Muscle layer of colon (tissue), 2 donors: Measurements from ENCODE around the gene XPNPEP2.

Experiments
- H3K27ac ChIP-seq: one replicate; pipeline ENCODE4 v1.7.0; 2013; ENCODE audit warnings: low read depth, mild to moderate bottlenecking, low read length, moderate library complexity
- H3K27me3 ChIP-seq, 2 donors: one replicate each; pipeline ENCODE4 v1.7.0; 2013; ENCODE audit warnings: low read length in 2 of 2, mild to moderate bottlenecking in 2 of 2; ENCODE audit not compliant: insufficient read depth in 2 of 2, control insufficient read depth in 1 of 2
- H3K36me3 ChIP-seq: one replicate; pipeline ENCODE4 v1.7.0; 2013; ENCODE audit warnings: mild to moderate bottlenecking, low read length; ENCODE audit not compliant: insufficient read depth
- H3K4me1 ChIP-seq: one replicate; pipeline ENCODE4 v1.7.0; 2013; ENCODE audit warnings: mild to moderate bottlenecking, low read length; ENCODE audit not compliant: insufficient read depth
- H3K4me3 ChIP-seq, 2 donors: one replicate each; pipeline ENCODE4 v1.7.0; 2013; ENCODE audit warnings: low read length in 2 of 2, low read depth in 1 of 2, mild to moderate bottlenecking in 1 of 2, moderate library complexity in 1 of 2
- H3K9ac ChIP-seq: one replicate; pipeline ENCODE4 v1.7.0; 2013; ENCODE audit warnings: low read length
- H3K9me3 ChIP-seq: one replicate; pipeline ENCODE4 v1.7.0; 2013; ENCODE audit warnings: mild to moderate bottlenecking, low read length
- donor health status: abdominal sarcoma.
- donor health status: Adenocarcinoma of cecum.

The XPNPEP2 gene

DNA sequence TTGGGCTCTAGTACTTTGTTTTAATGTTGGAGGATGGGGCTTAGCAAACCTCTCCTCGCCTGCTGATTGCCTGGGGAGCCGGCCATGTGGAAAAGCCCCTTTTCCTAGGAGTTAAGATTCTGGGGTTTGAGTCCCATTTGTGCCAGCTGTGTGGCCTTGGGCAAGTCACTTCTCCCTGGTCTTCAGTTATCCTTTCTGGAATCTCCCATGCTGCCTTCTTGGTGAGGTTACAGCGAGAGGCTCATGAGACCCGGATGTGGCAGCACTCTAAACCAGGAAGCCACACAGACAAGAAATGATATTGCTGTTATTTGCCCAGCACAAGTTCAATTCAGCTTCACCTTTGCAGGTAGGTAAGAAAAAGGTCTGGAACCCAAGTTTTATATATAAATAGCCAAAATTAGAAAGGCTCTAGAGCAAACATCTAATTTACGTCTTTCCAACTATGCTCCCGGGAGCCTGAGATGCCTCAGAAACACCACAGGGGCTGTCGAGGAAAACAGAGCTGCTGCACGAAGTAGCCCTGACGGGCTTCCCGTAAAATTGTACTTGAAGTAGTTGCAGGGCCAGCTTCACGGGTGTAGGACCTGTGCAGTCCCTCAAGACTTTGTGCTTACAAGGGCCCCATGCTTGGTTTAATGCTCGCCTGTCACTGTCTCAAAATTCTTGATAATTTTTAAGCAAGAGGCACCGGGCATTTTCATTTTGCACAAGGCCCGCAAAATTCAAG lies 32.7 kb downstream of the XPNPEP2 start:
- no peaks in the 10 kb centered on the region for H3K36me3 ChIP-seq
- H3K9ac ChIP-seq = no peak overlapping the region
- no peaks in the 10 kb centered on the region for H3K4me1 ChIP-seq
- H3K27ac ChIP-seq = no peak overlapping the region
- H3K27me3 ChIP-seq = no peaks in the 10 kb centered on the region
- H3K4me3 ChIP-seq = no peak overlapping the region
- no peaks in the 10 kb centered on the region for H3K9me3 ChIP-seq

DNA sequence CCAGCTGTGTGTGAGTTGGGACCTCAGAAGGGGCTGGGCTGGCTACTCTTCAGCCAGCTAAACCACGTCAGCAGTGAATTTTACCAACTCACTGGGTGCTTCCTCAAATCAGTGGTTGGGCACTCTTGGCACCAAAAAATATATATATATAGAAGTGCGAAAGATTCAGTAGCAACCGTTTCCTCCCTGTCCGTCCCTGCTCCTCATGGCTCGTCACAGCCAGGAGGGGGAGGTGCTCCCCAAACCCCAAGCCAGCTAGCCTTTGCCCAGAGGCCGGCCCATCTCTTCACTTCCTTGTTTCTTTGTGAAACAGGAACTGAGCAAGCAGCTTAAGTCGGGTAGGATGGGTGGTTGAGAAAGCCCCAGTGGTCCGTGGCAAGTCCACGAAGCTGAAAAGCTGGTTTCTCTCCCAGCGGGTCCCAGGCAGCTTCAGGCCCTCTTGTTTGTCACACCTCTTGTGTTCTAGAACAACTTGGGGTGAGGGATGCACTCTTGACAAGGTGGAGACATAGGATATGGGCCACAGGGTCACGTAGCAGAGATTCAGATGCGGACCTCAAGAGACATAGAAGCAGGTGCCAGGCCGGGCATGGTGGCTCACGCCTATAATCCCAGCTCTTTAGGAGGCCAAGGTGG lies 34.1 kb downstream of the XPNPEP2 start:
- Histone ChIP-seq H3K9ac (no peak overlapping the region), H3K27ac (no peak overlapping the region), H3K36me3 (no peaks in the 10 kb centered on the region), H3K4me1 (no peaks in the 10 kb centered on the region), H3K4me3 (no peak overlapping the region), H3K9me3 (no peaks in the 10 kb centered on the region), H3K27me3 (no peaks in the 10 kb centered on the region)

DNA sequence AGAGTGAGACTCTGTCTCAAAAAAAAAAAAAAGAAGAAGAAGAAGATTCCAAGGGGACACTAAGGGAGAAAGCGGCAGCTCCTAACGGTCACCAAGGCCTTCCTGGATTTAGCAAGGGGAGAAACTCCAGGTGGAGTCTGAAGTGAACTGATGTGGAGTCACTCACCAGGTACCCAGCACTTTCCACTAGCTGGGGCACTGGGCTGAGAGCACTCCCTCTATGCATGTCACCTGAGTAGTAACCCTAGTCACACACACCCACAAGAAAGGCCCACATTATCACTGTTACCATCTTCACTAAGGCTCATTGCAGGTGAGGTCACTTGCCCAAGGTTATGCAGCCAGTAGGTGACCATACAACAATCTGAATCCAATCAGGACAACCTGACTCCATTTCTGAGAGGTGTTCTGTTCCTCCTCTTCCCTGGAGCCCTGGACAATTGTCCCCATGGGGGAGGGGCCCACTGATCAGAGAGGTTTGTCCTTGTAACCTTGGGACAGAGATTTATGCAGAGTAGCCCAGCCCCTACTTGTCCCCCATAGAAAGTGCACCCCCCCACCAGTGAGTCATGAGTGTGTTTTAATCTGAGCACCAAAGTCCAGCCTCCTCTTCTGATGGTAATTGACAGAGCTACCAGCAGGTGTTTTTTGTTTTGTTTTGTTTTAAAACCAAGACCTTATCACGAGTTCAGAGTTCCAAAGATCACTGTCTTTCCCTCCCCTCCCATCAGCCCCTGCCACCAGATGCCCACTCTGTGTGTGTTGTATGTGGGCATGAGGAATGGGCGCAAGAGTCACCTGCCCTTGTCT lies 35.1 kb downstream of the XPNPEP2 start:
- Histone ChIP-seq H3K4me1 (no peaks in the 10 kb centered on the region), H3K4me3 (no peak overlapping the region), H3K27me3 (no peaks in the 10 kb centered on the region), H3K36me3 (no peaks in the 10 kb centered on the region), H3K27ac (no peak overlapping the region), H3K9me3 (no peaks in the 10 kb centered on the region), H3K9ac (no peak overlapping the region)

DNA sequence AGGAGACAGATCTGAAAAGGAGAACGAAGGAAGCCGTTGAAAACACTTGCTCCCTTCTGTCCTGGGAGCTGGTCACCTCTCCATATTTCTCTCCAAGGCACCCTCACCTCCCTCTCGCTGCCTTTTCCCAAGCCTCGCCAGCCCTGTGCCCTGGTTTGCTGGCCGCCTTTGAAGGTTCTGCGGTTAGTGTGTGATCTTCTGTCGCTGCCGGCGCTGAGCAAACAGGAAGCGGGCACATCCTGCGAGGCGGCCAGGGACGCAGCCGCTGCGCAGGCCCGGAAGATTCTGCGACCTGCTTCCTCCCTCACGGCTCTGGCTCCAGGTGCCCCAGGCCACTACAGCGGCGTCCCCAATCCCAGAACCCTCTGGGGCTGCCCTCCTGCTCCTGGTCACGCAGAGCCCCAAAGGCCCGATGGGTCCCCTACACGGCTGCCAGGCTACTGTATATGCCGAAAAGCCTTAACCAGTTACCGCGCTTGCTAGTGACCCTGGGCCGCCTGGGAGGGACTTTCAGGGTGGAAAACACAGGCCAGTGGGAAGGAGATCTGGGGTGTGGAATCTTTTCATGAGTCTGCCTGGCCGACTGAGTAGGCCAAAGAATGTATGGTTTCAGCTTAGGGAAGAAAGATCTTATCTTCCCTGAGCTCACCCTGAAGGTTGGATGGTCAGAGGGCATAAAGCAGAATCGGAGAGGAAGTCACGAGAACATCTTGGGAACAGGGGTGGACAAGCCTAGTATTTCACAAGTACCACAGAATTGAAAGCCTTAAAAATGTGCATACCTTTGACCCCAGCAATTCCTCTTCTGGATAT lies 38.6 kb downstream of the XPNPEP2 start:
- Histone ChIP-seq H3K9ac (no peak overlapping the region), H3K27ac (no peak overlapping the region), H3K9me3 (no peaks in the 10 kb centered on the region), H3K4me1 (no peaks in the 10 kb centered on the region), H3K36me3 (no peaks in the 10 kb centered on the region), H3K27me3 (no peaks in the 10 kb centered on the region), H3K4me3 (no peak overlapping the region)

DNA sequence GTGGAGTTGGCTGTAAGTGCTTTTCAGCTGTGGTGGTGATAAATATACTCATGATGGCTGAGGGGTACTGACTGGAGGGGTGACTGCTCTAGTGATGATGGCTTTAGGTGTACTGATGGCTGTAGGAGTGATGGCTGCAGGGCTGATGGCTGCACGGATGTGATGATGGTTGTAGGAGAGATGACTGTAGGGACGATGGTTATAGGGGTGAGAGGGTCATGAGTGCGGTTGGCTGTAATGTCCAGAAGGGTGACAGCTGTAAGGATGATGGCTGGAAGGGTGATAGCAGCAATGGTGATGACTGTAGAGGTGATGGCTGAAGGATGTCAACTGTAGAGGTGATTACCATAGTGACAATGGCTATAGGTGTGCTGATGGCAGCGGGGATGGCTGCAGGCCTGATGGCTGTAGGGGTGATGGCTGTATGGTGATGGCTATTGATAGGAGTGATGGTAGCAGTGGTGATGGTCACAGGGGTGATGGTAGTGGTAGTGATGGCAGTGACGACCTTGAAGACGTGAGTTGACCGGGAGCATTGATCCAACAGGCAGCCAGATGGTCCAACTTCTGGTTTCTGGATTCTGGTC lies 40.4 kb downstream of the XPNPEP2 start:
- no peaks in the 10 kb centered on the region for H3K9me3 ChIP-seq
- no peaks in the 10 kb centered on the region for H3K36me3 ChIP-seq
- no peaks in the 10 kb centered on the region for H3K27me3 ChIP-seq
- H3K27ac ChIP-seq = no peak overlapping the region
- H3K4me3 ChIP-seq = no peak overlapping the region
- no peaks in the 10 kb centered on the region for H3K4me1 ChIP-seq
- H3K9ac ChIP-seq = no peak overlapping the region

DNA sequence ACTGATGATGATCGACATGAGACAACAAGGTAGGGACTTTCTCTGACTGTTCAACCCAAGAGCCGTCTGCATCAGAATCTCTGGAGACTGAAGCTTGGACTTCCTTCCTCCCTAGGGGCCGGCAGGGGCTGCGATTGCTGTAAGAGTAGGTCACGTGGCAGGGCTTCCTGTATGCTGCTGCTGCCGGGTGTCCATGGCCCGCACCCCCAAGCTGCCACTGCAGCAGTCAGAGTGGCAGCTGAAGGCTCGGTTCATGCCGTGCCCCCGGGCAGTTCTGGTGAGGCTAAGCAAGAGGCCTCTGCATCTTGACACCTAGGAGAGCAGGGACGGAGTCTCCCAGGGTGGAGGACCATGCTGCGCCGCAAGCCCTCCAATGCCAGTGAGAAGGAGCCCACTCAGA lies 41.0 kb downstream of the XPNPEP2 start, which contains the start of gene SASH3:
TSS of gene SASH3 (plus strand) at position 203 of the 400 bp plus-strand sequence. CDS start at position 352, 149 bp downstream.
- Histone ChIP-seq H3K4me3 (no peak within 1 kb of the TSS), H3K9me3 (no peaks in the 10 kb centered on the region), H3K9ac (no peak within 1 kb of the TSS), H3K27ac (no peak within 1 kb of the TSS), H3K27me3 (no peaks in the 10 kb centered on the region), H3K36me3 (no peaks in the 10 kb centered on the region), H3K4me1 (no peaks in the 10 kb centered on the region)

DNA sequence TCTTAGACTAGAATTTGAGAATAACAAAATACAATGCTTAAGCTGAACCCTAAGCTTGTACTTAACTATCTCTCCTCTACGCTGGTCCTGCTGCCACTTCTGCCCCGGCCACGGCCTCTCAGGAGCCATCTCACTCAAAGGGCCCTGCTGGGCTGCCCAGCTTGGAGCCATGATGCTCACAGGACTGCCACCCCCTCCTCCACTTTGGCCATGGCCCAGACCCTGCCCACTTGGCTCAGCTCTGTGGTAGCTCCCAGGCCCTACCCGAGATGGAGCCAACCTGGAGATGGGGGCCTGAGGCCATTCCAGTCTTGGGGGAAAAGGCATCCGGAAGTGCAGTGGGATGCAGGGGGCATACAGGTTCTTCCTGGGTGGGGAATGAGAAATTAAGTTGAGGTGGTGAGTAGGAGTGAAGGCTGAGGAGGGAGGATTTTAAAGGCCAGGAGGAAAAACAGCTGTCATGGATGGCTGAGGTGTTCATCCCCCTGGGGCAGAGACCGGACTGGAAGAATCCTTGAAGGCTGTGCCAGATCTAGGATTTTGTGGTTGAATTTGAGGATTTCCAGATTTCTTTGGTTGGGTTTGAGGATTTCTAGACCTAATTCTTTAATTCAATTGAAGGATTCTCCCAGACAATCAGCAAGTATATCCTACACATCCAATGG lies 41.8 kb downstream of the XPNPEP2 start:
- Histone ChIP-seq H3K27ac (no peak overlapping the region), H3K9ac (no peak overlapping the region), H3K4me1 (no peaks in the 10 kb centered on the region), H3K36me3 (no peaks in the 10 kb centered on the region), H3K27me3 (no peaks in the 10 kb centered on the region), H3K9me3 (no peaks in the 10 kb centered on the region), H3K4me3 (no peak overlapping the region)

DNA sequence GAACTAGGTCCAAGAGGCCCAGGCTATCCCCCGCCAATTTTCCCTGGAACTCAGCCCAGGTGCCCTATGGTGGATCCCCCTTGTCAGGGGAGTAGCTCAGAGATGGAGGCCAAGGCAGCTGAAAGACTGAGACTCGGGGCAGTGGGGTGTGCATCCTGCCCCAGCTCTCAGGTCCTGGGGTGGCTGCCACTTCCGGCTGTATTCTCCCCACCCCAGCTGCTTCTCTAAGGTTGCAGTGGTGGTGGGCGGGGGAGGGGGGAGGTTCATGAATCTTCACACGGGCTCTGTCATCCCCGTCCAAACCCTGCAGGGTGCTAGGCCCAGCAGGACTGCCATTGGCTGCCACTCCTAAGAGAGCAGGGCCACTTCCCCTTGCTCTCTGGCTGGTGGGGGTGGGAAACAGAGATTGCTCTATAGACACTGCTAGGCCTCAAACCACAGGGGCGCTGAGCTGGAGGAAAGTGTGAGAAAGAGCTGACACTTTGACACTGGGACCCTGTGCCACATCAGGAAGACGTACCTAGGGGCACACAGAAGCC lies 42.4 kb downstream of the XPNPEP2 start:
- Histone ChIP-seq H3K9ac (no peak overlapping the region), H3K27ac (no peak overlapping the region), H3K4me3 (no peak overlapping the region), H3K4me1 (no peaks in the 10 kb centered on the region), H3K27me3 (no peaks in the 10 kb centered on the region), H3K36me3 (no peaks in the 10 kb centered on the region), H3K9me3 (no peaks in the 10 kb centered on the region)

DNA sequence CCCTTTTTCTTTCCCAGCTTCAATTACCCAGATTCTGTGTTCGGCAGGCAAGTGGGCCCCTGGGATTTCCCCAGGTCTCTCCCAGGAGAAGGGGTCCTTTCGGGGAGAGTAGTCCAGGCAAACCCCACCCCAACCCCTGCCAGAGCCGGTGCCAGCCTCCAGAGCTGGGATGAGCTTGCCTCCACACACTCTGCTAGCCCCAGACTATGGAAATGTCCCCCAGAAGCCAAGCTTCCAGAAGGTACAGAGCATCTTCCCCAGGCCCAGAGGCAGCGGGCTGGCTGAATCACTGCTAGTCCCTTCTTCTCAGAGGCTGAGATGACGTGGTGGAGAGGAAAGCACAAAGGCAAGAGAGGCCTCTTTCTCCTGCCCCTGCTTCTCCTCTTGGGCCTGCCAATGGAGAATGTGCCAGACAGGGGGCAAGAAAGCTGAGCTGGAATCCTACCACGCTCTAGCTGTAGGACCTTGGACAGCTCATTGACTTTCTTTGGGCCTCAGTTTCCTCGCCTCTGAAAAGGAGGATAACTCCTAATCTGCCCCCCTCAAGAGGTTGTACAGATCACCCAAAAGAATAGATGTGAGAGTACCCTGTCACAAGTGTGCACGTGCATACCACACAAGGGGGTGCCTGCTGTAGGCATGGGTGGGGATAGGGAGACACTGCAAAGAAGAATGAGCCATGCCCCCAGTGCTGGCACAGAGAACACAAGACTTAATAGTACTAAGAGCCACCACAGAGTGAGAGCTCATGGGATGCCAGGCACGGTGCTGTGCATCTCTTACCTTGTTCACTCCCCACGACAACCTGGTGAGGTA lies 43.1 kb downstream of the XPNPEP2 start:
- no peaks in the 10 kb centered on the region for H3K36me3 ChIP-seq
- no peak overlapping the region for H3K9ac ChIP-seq
- H3K27me3 ChIP-seq = no peaks in the 10 kb centered on the region
- no peak overlapping the region for H3K4me3 ChIP-seq
- no peak overlapping the region for H3K27ac ChIP-seq
- no peaks in the 10 kb centered on the region for H3K9me3 ChIP-seq
- no peaks in the 10 kb centered on the region for H3K4me1 ChIP-seq

DNA sequence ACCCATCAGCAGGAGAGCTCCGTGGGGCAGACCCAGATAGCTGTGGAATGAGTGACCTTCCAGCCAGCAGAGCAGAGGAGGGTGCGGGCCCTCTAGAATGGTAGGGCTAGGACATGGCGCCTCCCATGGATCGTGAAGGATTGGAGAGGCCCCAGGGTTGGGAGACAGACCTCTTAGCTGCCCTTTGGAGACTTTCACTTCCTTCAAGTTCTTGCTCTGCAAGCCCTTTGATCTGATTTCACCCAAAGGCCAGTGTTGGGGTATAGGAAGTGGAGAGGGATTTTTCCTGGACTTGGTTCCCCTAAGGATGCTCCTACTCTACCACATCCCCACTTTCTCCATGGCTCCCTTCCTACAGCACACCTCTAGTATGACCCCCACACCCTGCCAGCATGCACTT lies 43.9 kb downstream of the XPNPEP2 start:
- no peaks in the 10 kb centered on the region for H3K36me3 ChIP-seq
- no peaks in the 10 kb centered on the region for H3K9me3 ChIP-seq
- H3K4me3 ChIP-seq = no peak overlapping the region
- H3K27ac ChIP-seq = no peak overlapping the region
- no peaks in the 10 kb centered on the region for H3K4me1 ChIP-seq
- no peaks in the 10 kb centered on the region for H3K27me3 ChIP-seq
- H3K9ac ChIP-seq = no peak overlapping the region
